Measurements from ENCODE around the gene ELOB.

ELOB gene

DNA sequence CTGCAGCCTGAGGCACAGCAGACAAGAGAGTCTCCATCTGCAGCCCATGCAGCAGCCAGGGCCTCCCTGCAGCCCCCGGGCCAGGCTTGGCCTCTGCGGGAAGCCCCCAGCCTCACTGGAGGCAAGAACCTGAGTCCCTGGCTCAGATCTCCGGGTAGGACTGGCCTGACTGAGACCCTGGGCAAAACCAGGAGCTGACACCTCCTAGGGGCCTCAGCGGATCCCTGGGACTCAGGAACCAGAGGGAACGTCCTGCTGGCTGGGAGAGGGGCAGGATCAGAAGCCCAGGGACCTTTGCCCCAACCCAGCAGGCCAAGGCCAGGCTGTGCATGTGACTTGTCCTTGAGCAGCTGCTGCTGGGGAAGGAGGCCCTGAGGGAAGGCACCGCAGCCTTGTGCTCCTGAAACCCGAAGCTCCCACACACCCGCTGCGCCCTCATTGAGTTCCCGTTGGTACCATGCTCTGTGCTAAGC, 38.3 kb upstream of the ELOB start:
- TF ChIP-seq, protein P1, sequence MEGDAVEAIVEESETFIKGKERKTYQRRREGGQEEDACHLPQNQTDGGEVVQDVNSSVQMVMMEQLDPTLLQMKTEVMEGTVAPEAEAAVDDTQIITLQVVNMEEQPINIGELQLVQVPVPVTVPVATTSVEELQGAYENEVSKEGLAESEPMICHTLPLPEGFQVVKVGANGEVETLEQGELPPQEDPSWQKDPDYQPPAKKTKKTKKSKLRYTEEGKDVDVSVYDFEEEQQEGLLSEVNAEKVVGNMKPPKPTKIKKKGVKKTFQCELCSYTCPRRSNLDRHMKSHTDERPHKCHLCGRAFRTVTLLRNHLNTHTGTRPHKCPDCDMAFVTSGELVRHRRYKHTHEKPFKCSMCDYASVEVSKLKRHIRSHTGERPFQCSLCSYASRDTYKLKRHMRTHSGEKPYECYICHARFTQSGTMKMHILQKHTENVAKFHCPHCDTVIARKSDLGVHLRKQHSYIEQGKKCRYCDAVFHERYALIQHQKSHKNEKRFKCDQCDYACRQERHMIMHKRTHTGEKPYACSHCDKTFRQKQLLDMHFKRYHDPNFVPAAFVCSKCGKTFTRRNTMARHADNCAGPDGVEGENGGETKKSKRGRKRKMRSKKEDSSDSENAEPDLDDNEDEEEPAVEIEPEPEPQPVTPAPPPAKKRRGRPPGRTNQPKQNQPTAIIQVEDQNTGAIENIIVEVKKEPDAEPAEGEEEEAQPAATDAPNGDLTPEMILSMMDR (IDR thresholded peaks at IDR 0.05) = no peak

- TF ChIP-seq, protein P1 (IDR thresholded peaks at IDR 0.05) = no peak
Measured at GRCh38 chr16:2814551-2815298, 37.6 kb upstream of the ELOB start.

DNA sequence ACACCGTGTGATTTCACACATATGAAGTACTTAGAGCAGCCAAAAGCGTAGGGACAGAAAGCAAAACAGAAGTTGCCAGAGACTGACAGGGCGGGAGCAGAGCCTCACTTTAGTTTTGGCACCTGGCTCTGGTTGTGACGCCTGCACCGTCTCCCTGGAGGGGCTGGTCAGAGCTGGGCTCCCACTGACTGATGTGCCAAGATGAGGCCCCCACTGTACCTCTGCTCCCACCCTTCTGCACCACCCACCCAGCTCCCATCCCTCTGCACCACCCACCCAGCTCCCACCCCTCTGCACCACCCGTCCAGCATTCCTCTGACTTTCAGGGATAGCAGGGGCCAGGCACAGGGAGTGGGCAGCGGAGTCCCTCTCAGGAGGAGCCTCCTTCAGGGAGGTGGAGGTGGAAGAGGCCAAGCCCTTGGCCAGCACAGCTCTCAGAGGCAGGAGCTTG, 36.7 kb upstream of the ELOB start:
- TF ChIP-seq, protein P1 (IDR thresholded peaks at IDR 0.05) = no peak

GRCh38 chr16:2811703-2812471, 34.8 kb upstream of the ELOB start:
- TF ChIP-seq, protein P1 (IDR thresholded peaks at IDR 0.05) = no peak

DNA sequence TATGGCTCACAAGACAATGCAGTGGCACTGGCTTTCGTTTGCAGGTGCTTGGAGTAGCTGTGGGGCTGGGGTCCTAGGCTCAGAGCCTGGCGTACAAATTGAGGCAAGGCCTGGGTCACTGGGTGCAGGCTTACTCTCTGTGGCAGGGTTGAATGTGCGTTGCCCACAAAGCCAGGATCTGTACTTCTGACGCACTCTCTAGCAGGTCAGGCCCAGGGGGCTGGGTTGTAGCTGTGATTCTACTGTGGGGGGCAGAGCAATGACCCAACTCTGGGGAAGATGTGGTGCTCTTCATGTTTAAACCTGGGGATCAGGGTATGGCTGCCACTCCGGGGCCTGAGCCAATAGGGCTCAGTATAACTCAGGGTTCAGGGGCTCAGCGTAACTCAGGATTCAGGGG, 33.6 kb upstream of the ELOB start:
- TF ChIP-seq, protein P1 (IDR thresholded peaks at IDR 0.05) = no peak

DNA sequence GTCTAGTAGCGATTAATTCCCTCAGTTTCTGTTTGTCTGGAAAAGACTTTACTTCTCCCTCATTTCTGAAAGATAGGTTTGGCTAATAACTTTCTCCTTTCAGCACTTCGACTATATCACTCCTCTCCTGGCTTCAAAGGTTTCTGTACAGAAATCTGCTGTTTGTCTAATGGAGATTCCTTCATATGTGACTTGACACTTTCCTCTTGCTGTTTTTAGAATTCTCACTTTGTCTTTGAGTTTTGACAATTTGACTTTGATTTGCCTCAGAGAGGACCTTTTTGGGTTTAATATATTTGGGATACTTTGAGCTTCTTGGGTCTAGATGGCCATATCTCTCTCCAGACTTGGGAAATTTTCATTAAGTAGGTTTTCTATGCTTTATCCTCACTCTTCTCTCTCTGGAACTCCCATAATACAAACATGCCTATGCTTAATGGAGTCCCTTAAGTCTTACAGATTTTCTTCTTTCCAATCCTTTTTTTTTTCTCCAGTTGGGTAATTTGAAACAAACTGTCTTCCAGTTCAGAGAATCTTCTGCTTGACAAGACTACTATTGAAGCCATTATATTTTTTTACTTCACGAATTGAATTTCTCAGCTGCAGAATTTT, 32.2 kb upstream of the ELOB start:
- TF ChIP-seq, protein P1 (IDR thresholded peaks at IDR 0.05) = no peak

GRCh38 chr16:2808181-2808580, 31.1 kb upstream of the ELOB start:
- TF ChIP-seq, protein P1 (IDR thresholded peaks at IDR 0.05) = no peak
